ENCODE measurements around the gene NADK2. TPM values are rescaled to one million over a fixed set of nuclear protein-coding genes. Genes with fewer than 3 reads are reported as not detected.

The NADK2 gene
- total and polyA plus RNA-seq, 3 donors from 2014 or later = 27.1 to 55.1 (median 42.2) TPM

DNA sequence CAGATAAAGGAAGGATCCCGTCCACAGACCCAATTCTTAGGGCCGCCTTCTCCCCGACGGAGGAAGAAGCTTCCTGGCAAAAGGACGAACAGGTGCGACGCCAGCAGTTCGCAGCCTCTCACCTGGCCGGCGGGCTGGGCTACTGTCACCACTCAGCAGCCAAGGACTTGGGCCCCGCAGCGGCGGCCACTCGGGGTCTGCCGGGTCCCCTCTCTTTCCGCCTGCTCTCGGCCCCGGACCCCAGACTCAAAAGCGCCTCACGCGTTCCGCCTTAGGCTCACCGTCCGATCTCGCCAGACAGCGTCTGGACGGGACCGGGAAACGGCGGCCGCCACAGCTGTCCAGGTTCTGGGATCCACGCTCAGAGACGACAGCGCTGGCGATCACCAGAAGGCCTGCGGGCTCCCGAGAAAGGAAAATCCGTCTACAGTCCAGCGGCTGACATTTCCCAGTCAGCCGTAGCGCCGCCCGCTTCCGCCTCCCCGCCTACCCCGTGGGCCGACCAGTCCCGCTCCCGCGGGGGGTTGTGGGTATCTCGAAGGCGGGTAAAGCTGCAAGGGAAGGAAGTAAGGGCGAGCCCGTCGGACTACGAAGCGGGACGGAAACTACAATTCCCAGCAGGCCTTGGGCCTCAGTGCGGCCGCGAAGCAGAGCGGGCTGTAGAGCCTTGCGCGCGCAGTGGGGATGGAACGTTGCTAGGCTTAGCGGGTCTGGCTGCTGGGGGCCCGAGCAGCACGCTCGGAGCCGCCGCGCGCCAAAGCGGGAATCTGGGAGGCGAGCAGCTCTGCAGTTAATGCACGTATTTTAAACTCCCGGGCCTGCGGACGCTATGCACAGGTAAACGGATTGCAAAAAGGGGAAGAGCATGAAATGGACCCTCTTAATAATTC lies 90.0 kb downstream of the NADK2 start, which contains the start of the genes LMBRD2 and SKP2:
TSS of gene LMBRD2 (minus strand) at position 454 of the 890 bp plus-strand sequence. CDS start 8,538 bp downstream, outside the sequence.
TSS of gene SKP2 (plus strand) at position 678 of the 890 bp plus-strand sequence. CDS start at position 830, 152 bp downstream.
- Histone ChIP-seq H3K27me3 (no peaks in the 10 kb centered on the region), H3K4me3 (peak within 1 kb of the TSS; percentile 90 to 99), H3K27ac (peak within 1 kb of the TSS; percentile 85), H3K9me3 (no peaks in the 10 kb centered on the region), H3K4me1 (peaks cover 17% of the 10 kb centered on the region), H3K36me3 (ENCODE audit: low read depth, missing control alignments) (no peaks in the 10 kb centered on the region)
- TF ChIP-seq, protein P1, sequence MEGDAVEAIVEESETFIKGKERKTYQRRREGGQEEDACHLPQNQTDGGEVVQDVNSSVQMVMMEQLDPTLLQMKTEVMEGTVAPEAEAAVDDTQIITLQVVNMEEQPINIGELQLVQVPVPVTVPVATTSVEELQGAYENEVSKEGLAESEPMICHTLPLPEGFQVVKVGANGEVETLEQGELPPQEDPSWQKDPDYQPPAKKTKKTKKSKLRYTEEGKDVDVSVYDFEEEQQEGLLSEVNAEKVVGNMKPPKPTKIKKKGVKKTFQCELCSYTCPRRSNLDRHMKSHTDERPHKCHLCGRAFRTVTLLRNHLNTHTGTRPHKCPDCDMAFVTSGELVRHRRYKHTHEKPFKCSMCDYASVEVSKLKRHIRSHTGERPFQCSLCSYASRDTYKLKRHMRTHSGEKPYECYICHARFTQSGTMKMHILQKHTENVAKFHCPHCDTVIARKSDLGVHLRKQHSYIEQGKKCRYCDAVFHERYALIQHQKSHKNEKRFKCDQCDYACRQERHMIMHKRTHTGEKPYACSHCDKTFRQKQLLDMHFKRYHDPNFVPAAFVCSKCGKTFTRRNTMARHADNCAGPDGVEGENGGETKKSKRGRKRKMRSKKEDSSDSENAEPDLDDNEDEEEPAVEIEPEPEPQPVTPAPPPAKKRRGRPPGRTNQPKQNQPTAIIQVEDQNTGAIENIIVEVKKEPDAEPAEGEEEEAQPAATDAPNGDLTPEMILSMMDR (IDR thresholded peaks at IDR 0.05) = peak in 1 of 3 experiments; percentile 16
- TF ChIP-seq POLR2A (IDR thresholded peaks at IDR 0.05) = no peak
- intact Hi-C loops (cut with DNase I; ENCODE audit: low total_unique reads) = no loop called here
- peak; percentile 100 for DNase-seq
- 1% methylated on average over 42 to 81 of the region's 81 CpGs for WGBS, 2 donors

DNA sequence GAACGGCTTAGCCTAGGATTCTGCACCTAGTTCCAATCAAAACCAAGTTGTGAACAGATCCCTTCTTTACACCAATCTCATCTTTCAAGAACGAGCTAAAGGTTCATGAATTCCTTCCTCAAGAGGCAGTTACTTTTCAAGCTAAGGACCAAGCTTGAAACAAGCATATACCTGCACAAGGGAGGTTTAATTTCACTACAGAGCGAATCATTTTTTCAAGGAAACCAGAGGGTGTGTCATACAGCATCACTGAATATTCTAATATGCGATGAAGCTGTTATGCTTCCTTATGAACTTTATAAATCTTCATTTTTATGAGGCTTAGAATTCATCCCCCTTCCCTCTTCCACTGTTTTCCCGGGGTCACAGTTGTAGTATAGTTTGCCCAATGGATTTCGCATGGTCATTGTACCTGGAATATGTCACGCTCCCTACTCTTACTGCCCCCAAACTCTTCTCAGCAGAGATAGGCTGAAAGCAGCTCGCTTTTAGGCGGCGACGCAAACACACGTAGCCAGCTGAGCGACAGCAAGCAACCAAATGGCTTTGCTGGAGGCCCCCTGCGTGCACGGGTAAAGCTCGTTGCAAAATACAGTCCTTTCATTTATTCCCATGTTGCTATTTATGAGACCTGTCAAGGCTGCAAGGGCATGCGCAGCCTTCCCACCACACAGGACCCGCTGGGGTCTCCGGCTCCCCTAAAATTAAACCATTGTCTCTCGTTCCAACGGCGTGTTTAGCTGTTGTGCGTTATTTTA lies 90.9 kb downstream of the NADK2 start:
- peak; percentile 68 for DNase-seq
- 1 to 3% methylated on average over 23 of the region's 23 CpGs for WGBS, 2 donors
- no peaks in the 10 kb centered on the region for H3K36me3 ChIP-seq (ENCODE audit: low read depth, missing control alignments)
- peaks cover 17% of the 10 kb centered on the region for H3K4me1 ChIP-seq
- peak overlapping the region; percentile 90 to 99 for H3K4me3 ChIP-seq
- H3K27ac ChIP-seq = peak overlapping the region in 1 of 2 donors; percentile 85
- intact Hi-C loops (cut with DNase I; ENCODE audit: low total_unique reads) = no loop called here
- no peaks in the 10 kb centered on the region for H3K9me3 ChIP-seq
- no peaks in the 10 kb centered on the region for H3K27me3 ChIP-seq
- TF ChIP-seq, protein P1 (IDR thresholded peaks at IDR 0.05) = no peak
- TF ChIP-seq POLR2A (IDR thresholded peaks at IDR 0.05) = no peak

DNA sequence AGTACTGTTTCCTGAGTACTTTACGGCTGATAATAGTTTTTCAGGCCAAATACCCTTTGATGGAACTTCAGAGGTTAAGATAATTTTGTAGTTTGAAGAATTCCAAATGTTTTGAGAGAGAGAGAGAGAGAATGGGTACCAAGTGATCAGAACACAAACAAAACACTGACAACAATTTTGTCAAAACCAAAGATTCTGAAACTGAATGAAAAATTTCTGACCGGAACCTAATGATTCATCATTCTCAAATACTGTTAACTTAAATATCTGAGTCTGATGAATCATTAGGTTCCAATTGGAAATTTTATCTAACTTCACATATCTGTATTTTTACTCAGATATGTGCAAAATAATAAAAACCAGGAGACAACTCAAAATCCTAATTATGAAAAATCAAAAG lies 94.0 kb downstream of the NADK2 start:
- no peak overlapping the region for H3K27ac ChIP-seq
- no peaks in the 10 kb centered on the region for H3K27me3 ChIP-seq
- no peak for TF ChIP-seq POLR2A (IDR thresholded peaks at IDR 0.05)
- TF ChIP-seq, protein P1 (IDR thresholded peaks at IDR 0.05) = no peak
- peaks cover 11% of the 10 kb centered on the region for H3K4me1 ChIP-seq
- 49 to 96% methylated on average over 2 of the region's 2 CpGs for WGBS, 2 donors
- intact Hi-C loops (cut with DNase I; ENCODE audit: low total_unique reads) = no loop called here
- no peak for DNase-seq
- H3K9me3 ChIP-seq = no peaks in the 10 kb centered on the region
- H3K4me3 ChIP-seq = no peak overlapping the region
- H3K36me3 ChIP-seq (ENCODE audit: low read depth, missing control alignments) = no peaks in the 10 kb centered on the region

DNA sequence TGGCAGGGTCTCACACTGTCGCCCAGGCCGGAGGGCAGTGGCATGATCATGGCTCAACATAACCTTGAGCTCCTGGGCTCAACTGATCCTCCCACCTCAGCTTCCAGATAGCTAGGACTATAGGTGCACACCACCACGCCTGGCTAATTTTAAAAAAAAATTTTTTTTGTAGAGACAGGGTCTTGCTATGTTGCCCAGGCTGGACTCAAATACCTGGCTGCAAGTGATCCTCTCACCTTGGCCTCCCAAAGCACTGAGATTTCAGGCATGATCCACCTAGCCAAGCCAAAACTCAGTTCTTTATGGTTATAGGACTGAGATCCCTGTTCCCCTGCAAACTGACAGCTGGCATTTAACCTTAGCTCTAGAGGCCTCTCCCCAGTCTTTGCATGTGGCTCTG lies 95.3 kb downstream of the NADK2 start:
- WGBS, 2 donors = 57 to 76% methylated on average over 3 of the region's 3 CpGs
- intact Hi-C loops (cut with DNase I; ENCODE audit: low total_unique reads) = no loop called here
- Histone ChIP-seq H3K4me1 (peaks cover 9% of the 10 kb centered on the region), H3K27me3 (no peaks in the 10 kb centered on the region), H3K9me3 (no peaks in the 10 kb centered on the region), H3K36me3 (ENCODE audit: low read depth, missing control alignments) (no peaks in the 10 kb centered on the region), H3K4me3 (no peak overlapping the region), H3K27ac (no peak overlapping the region)
- no peak for DNase-seq
- TF ChIP-seq, protein P1 (IDR thresholded peaks at IDR 0.05) = no peak
- TF ChIP-seq POLR2A (IDR thresholded peaks at IDR 0.05) = no peak
